Stimulated activated CD8-positive, alpha-beta memory T cell treated with anti-CD3 and anti-CD28 coated beads, Interleukin-15, amount 100 ng/mL, for 1 hour (primary cell): ENCODE results near the gene OR4A47.
"Not testable (repeated sequence)": the region's sequence is repeated elsewhere in the genome, so short reads cannot be mapped to it uniquely, and the experiment has no call there.

Experiments used
- DNase-seq: peaks from one replicate; pipeline ENCODE4 v3.0.0-alpha.2; 2020; ENCODE audit warnings: low read depth

Gene OR4A47

GRCh38 chr11:48488493-48488892 lies at the start of gene OR4A47:
TSS of gene OR4A47 (plus strand) at chr11:48488793. CDS start at chr11:48488793, 0 bp downstream.
- not testable (repeated sequence) for DNase-seq

- DNase-seq = not testable (repeated sequence)
Observed at GRCh38 chr11:48455909-48456308, 32.7 kb upstream of the OR4A47 start.

GRCh38 chr11:48473966-48474365 lies 14.6 kb upstream of the OR4A47 start:
- DNase-seq = not testable (repeated sequence)

GRCh38 chr11:48474703-48475102 lies 13.9 kb upstream of the OR4A47 start:
- DNase-seq = not testable (repeated sequence)

GRCh38 chr11:48506169-48506568 lies 17.6 kb downstream of the OR4A47 start:
- DNase-seq = not testable (repeated sequence)

GRCh38 chr11:48538991-48539390 lies 50.4 kb downstream of the OR4A47 start:
- no peak for DNase-seq
